Suprapubic skin (tissue), 4 donors: ENCODE data around the gene HBA2. TPM values are rescaled to one million over a fixed set of nuclear protein-coding genes. Genes with fewer than 3 reads are reported as not detected.
"Not testable (repeated sequence)": the region's sequence is repeated elsewhere in the genome, so short reads cannot be mapped to it uniquely, and the experiment has no call there.

Experiments
- DNase-seq, 2 donors: peaks; one replicate each; pipeline ENCODE4 v3.0.0-alpha.2; 2019; ENCODE audit warnings: low spot score in 2 of 2
- H3K27ac ChIP-seq: fragments of 200-600 bp; sonication (generic); one replicate; pipeline ENCODE4 v1.5.1; 2019
- H3K27me3 ChIP-seq: fragments of 200-600 bp; sonication (generic); one replicate; pipeline ENCODE4 v1.5.1; 2019
- H3K36me3 ChIP-seq: fragments of 200-600 bp; sonication (generic); one replicate; pipeline ENCODE4 v1.5.1; 2019
- H3K4me1 ChIP-seq: fragments of 200-600 bp; sonication (generic); one replicate; pipeline ENCODE4 v1.5.1; 2019
- H3K4me3 ChIP-seq: fragments of 200-600 bp; sonication (generic); one replicate; pipeline ENCODE4 v1.5.1; 2019; ENCODE audit warnings: mild to moderate bottlenecking
- H3K9me3 ChIP-seq: fragments of 200-600 bp; sonication (generic); one replicate; pipeline ENCODE4 v1.5.1; 2019
- CTCF ChIP-seq, 2 donors: fragments of 200-600 bp in 1 of 2; fragments of 450-650 bp in 1 of 2; sonication (generic) in 1 of 2; IDR thresholded peaks; one replicate each; pipeline ENCODE4 v1.5.1; 2016 to 2019; ENCODE audit warnings: antibody characterized with exemption in 2 of 2, mild to moderate bottlenecking in 1 of 2, moderate library complexity in 1 of 2
- EP300 ChIP-seq: sonication (generic); formaldehyde crosslinking; IDR thresholded peaks from one replicate; pipeline ENCODE4 v1.6.1; 2017; ENCODE audit warnings: antibody characterized with exemption
- POLR2A ChIP-seq, 2 donors: fragments of 450-650 bp; IDR thresholded peaks; one replicate each; pipeline ENCODE4 v1.6.1; 2017; ENCODE audit warnings: antibody characterized with exemption in 2 of 2, mild to moderate bottlenecking in 2 of 2, moderate library complexity in 2 of 2
- POLR2AphosphoS5 ChIP-seq, 3 donors: sonication (generic); formaldehyde crosslinking; IDR thresholded peaks; one replicate each; pipeline ENCODE4 v1.6.1; 2017; ENCODE audit warnings: antibody characterized with exemption in 3 of 3
- WGBS: methylation state at CpG from one replicate; pipeline ENCODE4 v1.1.5; 2018; 5-methylcytosine and 5-hydroxymethylcytosine counted together
- total RNA-seq, 4 donors: library from RNA; depleted of rRNA; stranded (reverse); fragments of >200 nt; gene quantifications; one replicate each; pipeline ENCODE4 v1.1.0, GENCODE V29; 2016

HBA2 gene
- total RNA-seq, 4 donors from 2014 or later = 13.0 to 282 (median 96.5) TPM

- Histone ChIP-seq H3K4me3 (no peak overlapping the region), H3K27me3 (peaks cover 75% of the 10 kb centered on the region), H3K9me3 (no peaks in the 10 kb centered on the region), H3K36me3 (no peaks in the 10 kb centered on the region), H3K27ac (no peak overlapping the region), H3K4me1 (peaks cover 17% of the 10 kb centered on the region)
- no peak for TF ChIP-seq EP300
- TF ChIP-seq CTCF (IDR thresholded peaks at IDR 0.05) = no peak
- TF ChIP-seq POLR2AphosphoS5 (IDR thresholded peaks at IDR 0.05) = no peak
- TF ChIP-seq POLR2A (IDR thresholded peaks at IDR 0.05) = no peak
- 32% methylated on average over 7 of the region's 8 CpGs for WGBS
- no peak for DNase-seq
Measured at GRCh38 chr16:175011-175949, 2.6 kb downstream of the HBA2 start.

- not testable (repeated sequence) for H3K4me3 ChIP-seq, DNase-seq, H3K36me3 ChIP-seq, H3K9me3 ChIP-seq, H3K27ac ChIP-seq
- Histone ChIP-seq H3K4me1 (peaks cover 24% of the 10 kb centered on the region), H3K27me3 (peaks cover 75% of the 10 kb centered on the region)
- no CpG with 5 or more reads among the region's 39 CpGs for WGBS
Measured at GRCh38 chr16:176006-176405, 3.3 kb downstream of the HBA2 start.

- H3K36me3 ChIP-seq, H3K4me3 ChIP-seq, H3K27ac ChIP-seq, H3K9me3 ChIP-seq, DNase-seq: not testable (repeated sequence)
- peaks cover 31% of the 10 kb centered on the region for H3K4me1 ChIP-seq
- WGBS = no CpG with 5 or more reads among the region's 88 CpGs
- peaks cover 72% of the 10 kb centered on the region for H3K27me3 ChIP-seq
Measured at GRCh38 chr16:176477-177382, 4.1 kb downstream of the HBA2 start, which contains the start of gene HBA1. TSS of gene HBA1 (plus strand) at chr16:176680. CDS start at chr16:176717, 37 bp downstream.

GRCh38 chr16:177394-177822, 4.7 kb downstream of the HBA2 start:
- Histone ChIP-seq H3K4me3 (no peak overlapping the region), H3K4me1 (peaks cover 31% of the 10 kb centered on the region), H3K27ac (no peak overlapping the region), H3K9me3 (no peaks in the 10 kb centered on the region), H3K36me3 (no peaks in the 10 kb centered on the region), H3K27me3 (peaks cover 69% of the 10 kb centered on the region)
- DNase-seq = no peak
- TF ChIP-seq POLR2A (IDR thresholded peaks at IDR 0.05) (no peak), CTCF (IDR thresholded peaks at IDR 0.05) (no peak), POLR2AphosphoS5 (IDR thresholded peaks at IDR 0.05) (no peak), EP300 (no peak)
- WGBS = 4% methylated on average over 9 of the region's 13 CpGs

- TF ChIP-seq EP300 = no peak
- TF ChIP-seq POLR2A (IDR thresholded peaks at IDR 0.05) = no peak
- TF ChIP-seq CTCF (IDR thresholded peaks at IDR 0.05) = no peak
- TF ChIP-seq POLR2AphosphoS5 (IDR thresholded peaks at IDR 0.05) = no peak
- Histone ChIP-seq H3K36me3 (no peaks in the 10 kb centered on the region), H3K9me3 (no peaks in the 10 kb centered on the region), H3K4me1 (peaks cover 31% of the 10 kb centered on the region), H3K4me3 (no peak overlapping the region), H3K27me3 (peaks cover 68% of the 10 kb centered on the region), H3K27ac (no peak overlapping the region)
- WGBS = 64% methylated on average over 9 of the region's 11 CpGs
- DNase-seq = no peak
Measured at GRCh38 chr16:177981-178667, 5.4 kb downstream of the HBA2 start.
